Right atrium auricular region (tissue), 2 donors: ENCODE results near the gene OTOGL. TPM values are rescaled to one million over a fixed set of nuclear protein-coding genes. Genes with fewer than 3 reads are reported as not detected.

ENCODE experiments used
- DNase-seq: peaks from one replicate; pipeline ENCODE4 v3.0.0-alpha.2; 2019; ENCODE audit warnings: low spot score
- H3K27ac ChIP-seq, 2 donors: fragments of 200-600 bp; sonication (generic); 1 replicate in 1 of 2; 2 replicates in 1 of 2; pipeline ENCODE4 v1.5.1; 2016 to 2019
- H3K27me3 ChIP-seq, 2 donors: fragments of 200-600 bp; sonication (generic); one replicate each; pipeline versions ENCODE4 v1.5.1 to v1.6.0; 2017 to 2019
- H3K36me3 ChIP-seq: fragments of 200-600 bp; sonication (generic); one replicate; pipeline ENCODE4 v1.5.1; 2016
- H3K4me1 ChIP-seq, 2 donors: fragments of 200-600 bp; sonication (generic); one replicate each; pipeline versions ENCODE4 v1.5.1 to v1.6.0; 2017 to 2019
- H3K4me3 ChIP-seq, 2 donors: fragments of 200-600 bp; sonication (generic); 1 replicate in 1 of 2; 2 replicates in 1 of 2; pipeline ENCODE4 v1.5.1; 2017 to 2019; ENCODE audit warnings: mild to moderate bottlenecking in 1 of 2, moderate library complexity in 1 of 2
- H3K9me3 ChIP-seq, 2 donors: fragments of 200-600 bp; sonication (generic); one replicate each; pipeline ENCODE4 v1.5.1; 2019
- total RNA-seq, 2 donors: library from RNA; depleted of rRNA; stranded (reverse); fragments of >200 nt; gene quantifications; one replicate each; pipeline ENCODE4 v1.1.0, GENCODE V29; 2016
- TF ChIP-seq, protein P1 (sequence below), 2 donors: fragments of 200-600 bp; sonication (generic); IDR thresholded peaks; one replicate each; pipeline ENCODE4 v1.5.1; 2019; ENCODE audit warnings: antibody characterized with exemption in 2 of 2

Gene OTOGL
- total RNA-seq, 2 donors from 2014 or later: 7.6 to 10.9 TPM

DNA sequence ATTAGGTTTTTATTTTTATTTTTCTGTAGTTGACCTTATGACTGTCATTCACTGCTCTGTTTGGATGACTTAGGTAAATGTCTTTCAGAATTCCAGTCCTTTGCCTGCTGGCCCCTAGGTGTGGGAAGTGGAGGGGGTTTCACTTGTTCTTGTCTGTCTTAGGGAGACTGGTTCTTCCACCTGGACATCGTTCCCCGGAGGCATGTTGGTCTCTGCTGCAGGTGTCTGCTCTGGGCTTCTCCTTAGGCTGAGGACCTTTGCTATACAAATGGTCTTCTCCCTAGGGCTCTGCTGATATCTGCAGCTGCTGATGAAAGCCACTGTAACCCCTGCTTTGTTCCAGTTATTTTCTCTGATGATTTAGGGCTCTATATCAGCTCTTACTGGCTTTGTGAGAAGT, 97.1 kb downstream of the OTOGL start:
- Histone ChIP-seq H3K4me1 (peaks cover 0 to 12% of the 10 kb centered on the region in 2 donors), H3K27me3 (no peaks in the 10 kb centered on the region), H3K4me3 (no peak overlapping the region), H3K27ac (no peak overlapping the region), H3K9me3 (no peaks in the 10 kb centered on the region), H3K36me3 (no peaks in the 10 kb centered on the region)
- TF ChIP-seq, protein P1, sequence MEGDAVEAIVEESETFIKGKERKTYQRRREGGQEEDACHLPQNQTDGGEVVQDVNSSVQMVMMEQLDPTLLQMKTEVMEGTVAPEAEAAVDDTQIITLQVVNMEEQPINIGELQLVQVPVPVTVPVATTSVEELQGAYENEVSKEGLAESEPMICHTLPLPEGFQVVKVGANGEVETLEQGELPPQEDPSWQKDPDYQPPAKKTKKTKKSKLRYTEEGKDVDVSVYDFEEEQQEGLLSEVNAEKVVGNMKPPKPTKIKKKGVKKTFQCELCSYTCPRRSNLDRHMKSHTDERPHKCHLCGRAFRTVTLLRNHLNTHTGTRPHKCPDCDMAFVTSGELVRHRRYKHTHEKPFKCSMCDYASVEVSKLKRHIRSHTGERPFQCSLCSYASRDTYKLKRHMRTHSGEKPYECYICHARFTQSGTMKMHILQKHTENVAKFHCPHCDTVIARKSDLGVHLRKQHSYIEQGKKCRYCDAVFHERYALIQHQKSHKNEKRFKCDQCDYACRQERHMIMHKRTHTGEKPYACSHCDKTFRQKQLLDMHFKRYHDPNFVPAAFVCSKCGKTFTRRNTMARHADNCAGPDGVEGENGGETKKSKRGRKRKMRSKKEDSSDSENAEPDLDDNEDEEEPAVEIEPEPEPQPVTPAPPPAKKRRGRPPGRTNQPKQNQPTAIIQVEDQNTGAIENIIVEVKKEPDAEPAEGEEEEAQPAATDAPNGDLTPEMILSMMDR (IDR thresholded peaks at IDR 0.05): no peak
- DNase-seq: no peak

DNA sequence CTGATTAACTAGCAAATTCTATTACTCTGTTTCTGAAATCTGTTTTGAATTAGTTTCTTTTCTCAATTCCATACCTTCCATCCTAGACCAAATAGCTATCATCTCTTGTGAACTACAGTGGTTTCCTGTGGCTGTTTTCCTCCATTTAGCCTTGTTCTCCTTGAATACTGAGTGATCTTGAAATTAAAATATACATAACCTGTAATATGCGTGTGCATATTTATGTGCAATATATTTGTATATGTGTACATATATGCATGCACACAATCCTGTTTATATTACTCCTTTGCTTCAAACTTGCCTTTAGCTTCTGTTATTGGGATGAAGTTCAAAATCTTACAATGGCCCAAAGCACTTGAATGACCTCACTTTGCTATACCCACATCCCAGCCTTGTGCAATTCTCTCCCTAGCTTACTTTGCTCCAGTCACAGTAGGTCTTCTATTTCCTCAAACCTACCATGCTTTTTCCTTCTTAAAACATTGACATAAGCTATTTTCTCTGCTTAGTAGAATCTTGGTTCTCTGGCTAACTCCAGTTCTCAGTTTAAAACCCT, 99.5 kb downstream of the OTOGL start:
- Histone ChIP-seq H3K27me3 (no peaks in the 10 kb centered on the region), H3K36me3 (no peaks in the 10 kb centered on the region), H3K4me3 (no peak overlapping the region), H3K27ac (no peak overlapping the region), H3K9me3 (no peaks in the 10 kb centered on the region), H3K4me1 (peaks cover 0 to 9% of the 10 kb centered on the region in 2 donors)
- DNase-seq: no peak
- TF ChIP-seq, protein P1 (IDR thresholded peaks at IDR 0.05): no peak

DNA sequence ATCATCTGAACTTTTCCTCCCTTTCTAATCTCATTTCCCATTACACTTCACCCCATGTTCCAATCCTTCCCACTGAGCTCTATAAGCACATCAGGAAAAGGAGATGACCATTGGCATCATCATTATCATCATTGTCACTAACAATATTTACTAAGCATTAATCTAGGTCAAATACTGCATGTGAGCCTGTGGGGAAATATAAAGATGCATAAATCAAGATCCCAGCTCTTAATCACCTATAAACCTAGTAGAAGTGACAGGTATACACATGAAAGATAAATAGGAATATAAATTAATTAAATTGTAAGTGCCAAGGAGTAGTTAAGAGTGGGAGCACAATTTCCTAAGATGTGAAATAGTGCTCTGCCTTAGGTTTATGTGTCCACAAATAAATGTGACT, 100.6 kb downstream of the OTOGL start:
- Histone ChIP-seq H3K27ac (no peak overlapping the region), H3K4me1 (peaks cover 0 to 8% of the 10 kb centered on the region in 2 donors), H3K36me3 (no peaks in the 10 kb centered on the region), H3K27me3 (no peaks in the 10 kb centered on the region), H3K4me3 (no peak overlapping the region), H3K9me3 (no peaks in the 10 kb centered on the region)
- DNase-seq: no peak
- TF ChIP-seq, protein P1 (IDR thresholded peaks at IDR 0.05): no peak

DNA sequence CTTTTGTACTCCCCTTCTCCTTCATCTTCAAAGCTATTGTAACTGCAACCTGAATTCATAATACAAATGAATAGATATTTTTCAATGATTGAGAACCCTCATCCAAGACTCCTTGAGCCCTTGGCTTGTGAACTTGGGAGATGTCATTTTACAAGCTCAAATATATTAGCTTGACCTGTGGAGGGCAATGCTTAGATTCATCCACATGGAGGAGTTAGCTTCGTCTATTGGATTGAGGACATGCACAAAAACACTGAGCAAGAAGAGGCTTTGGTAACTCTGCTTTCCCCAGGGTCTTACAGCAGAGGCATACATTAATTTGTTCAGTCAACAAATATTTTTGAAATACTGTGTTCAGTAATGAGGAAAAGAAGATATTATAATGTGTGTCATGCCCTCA, 101.1 kb downstream of the OTOGL start:
- Histone ChIP-seq H3K4me3 (no peak overlapping the region), H3K27me3 (no peaks in the 10 kb centered on the region), H3K4me1 (peaks cover 0 to 3% of the 10 kb centered on the region in 2 donors), H3K36me3 (no peaks in the 10 kb centered on the region), H3K27ac (no peak overlapping the region), H3K9me3 (no peaks in the 10 kb centered on the region)
- no peak for DNase-seq
- TF ChIP-seq, protein P1 (IDR thresholded peaks at IDR 0.05): no peak

DNA sequence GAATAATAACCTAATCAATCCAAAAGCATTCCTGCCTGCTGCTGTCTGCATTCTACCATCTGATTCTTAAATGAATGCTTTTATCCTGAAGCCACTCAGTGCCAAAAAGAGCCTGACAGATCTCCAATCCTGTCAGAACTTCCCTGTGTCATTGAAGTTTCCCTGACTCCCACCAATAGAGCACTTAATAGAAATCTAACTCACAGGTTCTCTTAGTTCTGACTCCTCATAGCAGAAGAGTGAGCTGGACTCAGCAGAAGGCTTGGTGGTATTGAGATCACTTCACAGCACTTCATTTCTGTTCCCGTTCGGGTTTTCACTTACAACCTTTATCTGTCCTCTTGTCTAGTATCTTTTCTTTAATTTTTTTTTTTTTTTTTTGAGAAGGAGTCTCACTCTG, 102.6 kb downstream of the OTOGL start:
- Histone ChIP-seq H3K9me3 (no peaks in the 10 kb centered on the region), H3K27me3 (no peaks in the 10 kb centered on the region), H3K4me1 (peaks cover 0 to 7% of the 10 kb centered on the region in 2 donors), H3K27ac (peak overlapping the region in 1 of 2 donors; percentile 69), H3K4me3 (no peak overlapping the region), H3K36me3 (no peaks in the 10 kb centered on the region)
- DNase-seq: no peak
- TF ChIP-seq, protein P1 (IDR thresholded peaks at IDR 0.05): no peak

DNA sequence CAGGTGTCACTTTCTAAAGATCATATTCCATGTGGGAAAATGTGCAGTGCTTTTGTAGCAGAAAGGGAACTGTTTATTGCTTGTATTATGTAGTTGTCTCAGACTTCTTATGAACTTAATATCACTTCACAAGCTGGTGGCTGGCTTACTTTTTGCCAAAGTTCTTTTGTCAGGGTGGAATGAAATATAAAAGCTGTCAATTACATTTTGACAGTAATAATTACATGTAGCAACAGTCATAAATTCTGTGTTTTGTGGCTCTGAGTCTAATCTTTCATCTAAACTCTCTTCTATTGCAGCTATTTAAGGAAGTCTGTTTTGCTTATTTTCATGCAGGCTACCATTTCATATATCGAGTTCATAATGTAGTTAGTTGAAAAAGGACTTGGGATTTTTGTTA, 106.6 kb downstream of the OTOGL start:
- H3K27me3 ChIP-seq: no peaks in the 10 kb centered on the region
- no peak for DNase-seq
- H3K9me3 ChIP-seq: no peaks in the 10 kb centered on the region
- H3K4me1 ChIP-seq: peaks cover 0 to 11% of the 10 kb centered on the region in 2 donors
- no peaks in the 10 kb centered on the region for H3K36me3 ChIP-seq
- TF ChIP-seq, protein P1 (IDR thresholded peaks at IDR 0.05): no peak
- H3K27ac ChIP-seq: peak overlapping the region in 1 of 2 donors; percentile 41
- H3K4me3 ChIP-seq: no peak overlapping the region
